NCI-H510A (cell line): ENCODE results near the gene AGFG2.

Experiments used
- DNase-seq: peaks from one replicate; lab custom pipeline; 2025; lab: John Stamatoyannopoulos, UW

The AGFG2 gene

DNA sequence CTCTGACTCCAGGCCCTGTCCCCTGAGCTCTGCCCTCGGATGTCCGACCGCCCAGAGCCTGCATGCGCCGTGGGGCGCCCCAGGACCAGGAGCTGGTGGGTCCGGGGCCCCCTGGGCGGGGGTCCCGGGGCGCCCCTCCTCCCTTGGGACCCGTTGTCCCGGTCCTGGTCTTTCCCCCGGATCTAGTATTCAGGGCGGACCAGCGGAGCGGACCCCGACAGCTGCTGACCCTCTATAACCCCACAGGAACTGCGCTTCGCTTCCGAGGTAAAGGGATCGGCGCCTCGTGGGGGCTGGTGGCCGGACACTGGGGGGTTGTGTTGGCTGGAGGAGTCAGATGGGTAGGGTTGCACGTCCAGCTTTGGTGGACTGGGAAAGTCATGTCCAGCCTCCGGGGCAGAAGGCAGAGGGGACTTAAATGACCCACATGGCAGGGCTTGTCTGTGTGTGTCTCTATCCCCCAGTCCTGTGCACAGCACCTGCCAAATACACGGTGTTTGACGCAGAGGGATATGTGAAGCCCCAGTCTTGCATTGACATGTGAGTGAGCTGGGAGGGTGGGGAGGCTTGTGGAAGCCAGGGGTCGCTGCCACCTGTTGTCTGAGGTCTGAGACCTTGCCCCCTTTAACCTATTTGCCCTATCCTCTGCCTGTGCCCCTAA, 73.9 kb downstream of the AGFG2 start:
- DNase-seq: no peak

DNA sequence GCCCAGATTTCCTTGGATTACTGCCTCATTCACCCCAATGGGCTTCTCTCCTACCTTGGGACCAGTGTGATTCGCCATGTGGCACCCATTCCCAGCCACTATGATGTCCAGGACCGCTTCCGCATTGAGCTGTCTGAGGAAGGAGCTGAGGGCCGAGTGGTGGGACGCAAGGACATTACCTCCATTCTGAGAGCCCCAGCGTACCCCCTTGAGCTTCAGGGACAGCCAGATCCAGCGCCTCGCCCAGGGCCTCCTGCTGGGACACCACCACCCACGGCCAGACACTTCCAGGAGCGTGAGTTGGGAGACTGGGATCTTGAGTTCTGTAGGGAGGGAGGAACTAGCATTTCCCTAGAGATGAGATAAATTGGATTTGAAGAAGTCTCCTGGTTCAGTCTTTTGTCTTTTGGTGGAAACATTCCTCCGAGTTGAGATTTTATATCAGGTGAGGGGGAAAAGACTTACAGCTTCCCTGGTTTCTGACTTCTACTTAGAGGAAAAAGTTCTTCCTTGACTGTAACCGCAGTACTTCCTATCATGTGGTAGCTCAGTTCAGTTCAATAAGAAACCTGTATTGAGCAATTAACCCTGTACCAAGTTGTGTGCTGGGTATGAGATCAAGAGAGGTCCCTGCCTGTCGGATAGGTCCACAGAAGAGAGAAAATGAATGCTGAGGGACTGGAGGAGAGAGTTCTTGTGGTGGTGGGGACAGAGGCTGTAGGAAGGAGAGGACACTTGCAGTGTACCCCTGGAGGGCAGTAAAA, 74.6 kb downstream of the AGFG2 start:
- no peak for DNase-seq

DNA sequence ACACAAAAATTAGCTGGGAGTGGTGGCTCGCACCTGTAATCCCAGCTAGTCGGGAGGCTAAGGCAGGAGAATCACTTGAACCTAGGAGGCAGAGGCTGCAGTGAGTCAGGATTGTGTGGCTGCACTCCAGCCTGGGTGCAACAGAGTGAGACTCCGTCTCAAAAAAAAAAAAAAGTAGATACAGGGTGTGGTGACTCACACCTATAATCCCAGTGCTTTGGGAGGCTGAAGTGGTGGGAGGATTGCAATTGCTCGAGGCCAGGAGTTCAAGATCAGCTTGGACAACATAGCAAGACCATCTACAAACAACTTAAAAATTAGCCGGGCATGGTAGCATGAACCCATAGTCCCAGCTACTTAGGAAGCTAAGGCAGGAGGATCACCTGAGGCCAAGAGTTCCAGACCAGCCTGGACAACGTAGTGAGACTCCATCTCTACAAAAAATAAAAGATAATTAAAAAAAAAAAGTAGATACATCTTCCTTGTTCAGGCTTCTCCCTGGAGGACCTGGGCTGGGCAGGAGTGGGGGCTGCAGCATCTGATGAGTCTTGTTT, 75.4 kb downstream of the AGFG2 start:
- no peak for DNase-seq
